HepG2 (cell line): ENCODE data around the gene ZBTB32. TPM values are rescaled to one million over a fixed set of nuclear protein-coding genes. Genes with fewer than 3 reads are reported as not detected.

ENCODE experiments used
- ASH2L ChIP-seq: fragments of 300-600, 200-600 bp; sonication (generic); IDR thresholded peaks from 2 replicates; pipeline ENCODE4 v1.7.0; 2017; ENCODE audit warnings: low read depth, mild to moderate bottlenecking, moderate library complexity, mixed read lengths, low read length; ENCODE audit not compliant: insufficient read length
- ATF4 ChIP-seq, 2 experiments: fragments of 450-650 bp in 1 of 2; sonication (generic) in 1 of 2; formaldehyde crosslinking; IDR thresholded peaks; 2 replicates each; pipeline versions ENCODE4 v1.5.0 to v1.8.0; 2020 to 2022; ENCODE audit warnings: mild to moderate bottlenecking in 1 of 2, missing genetic modification reagents in 1 of 2
- CAMTA2 ChIP-seq: sonication (generic); formaldehyde crosslinking; IDR thresholded peaks from 2 replicates; pipeline ENCODE4 v1.4.0; 2020; ENCODE audit warnings: mild to moderate bottlenecking, missing genetic modification reagents, borderline replicate concordance
- CEBPZ ChIP-seq: IDR thresholded peaks from 2 replicates; pipeline ENCODE4 v1.6.1; 2012; ENCODE audit warnings: low read length, improper control_type of control experiment
- EHMT2 ChIP-seq: fragments of 200-600 bp; sonication (generic); IDR thresholded peaks from 2 replicates; pipeline ENCODE4 v1.7.0; 2017; ENCODE audit warnings: antibody characterized with exemption, low read depth, low read length, borderline replicate concordance
- GATAD2A ChIP-seq: IDR thresholded peaks from 2 replicates; pipeline ENCODE4 v1.6.1; 2016
- ISX ChIP-seq: sonication (generic); formaldehyde crosslinking; conservative IDR thresholded peaks from 2 replicates; pipeline ENCODE4 v1.5.0; 2020; ENCODE audit warnings: missing genetic modification reagents
- KDM4B ChIP-seq: sonication (generic); formaldehyde crosslinking; IDR thresholded peaks from 2 replicates; pipeline ENCODE4 v1.4.0; 2020; ENCODE audit warnings: missing genetic modification reagents
- MAF1 ChIP-seq: sonication (generic); formaldehyde crosslinking; IDR thresholded peaks from 2 replicates; pipeline ENCODE4 v1.5.0; 2020; ENCODE audit warnings: missing genetic modification reagents, borderline replicate concordance
- MIER3 ChIP-seq: IDR thresholded peaks from 2 replicates; pipeline ENCODE4 v1.6.1; 2016; ENCODE audit warnings: missing compliant biosample characterization, borderline replicate concordance
- MTA3 ChIP-seq: sonication (generic); formaldehyde crosslinking; IDR thresholded peaks from 2 replicates; pipeline ENCODE4 v1.4.0; 2020; ENCODE audit warnings: missing genetic modification reagents
- NR2F6 ChIP-seq, 2 experiments: IDR thresholded peaks; 2 replicates each; pipeline ENCODE4 v1.6.1; 2016; ENCODE audit warnings: antibody characterized with exemption in 1 of 2, mild to moderate bottlenecking in 1 of 2
- PBX2 ChIP-seq: IDR thresholded peaks from 2 replicates; pipeline ENCODE4 v1.6.1; 2016; ENCODE audit warnings: control low read depth
- RBAK ChIP-seq: sonication (generic); formaldehyde crosslinking; IDR thresholded peaks from 2 replicates; pipeline ENCODE4 v1.5.1; 2020; ENCODE audit warnings: mild to moderate bottlenecking, missing genetic modification reagents
- SUZ12 ChIP-seq: fragments of 150-350 bp; IDR thresholded peaks from 2 replicates; pipeline ENCODE4 v1.6.1; 2014; ENCODE audit warnings: low read depth, low read length
- ZNF326 ChIP-seq: sonication (generic); formaldehyde crosslinking; IDR thresholded peaks from 2 replicates; pipeline ENCODE4 v1.4.0; 2020; ENCODE audit warnings: missing genetic modification reagents, borderline replicate concordance
- ZNF337 ChIP-seq: sonication (generic); formaldehyde crosslinking; IDR thresholded peaks from 2 replicates; pipeline ENCODE4 v1.5.1; 2020; ENCODE audit warnings: missing genetic modification reagents, low read depth, mild to moderate bottlenecking, borderline replicate concordance
- ZNF597 ChIP-seq: sonication (generic); formaldehyde crosslinking; IDR thresholded peaks from 2 replicates; pipeline ENCODE4 v1.5.0; 2020; ENCODE audit warnings: missing genetic modification reagents
- ZNF615 ChIP-seq: sonication (generic); formaldehyde crosslinking; IDR thresholded peaks from 2 replicates; pipeline ENCODE4 v1.5.0; 2020; ENCODE audit warnings: mild to moderate bottlenecking, missing genetic modification reagents, borderline replicate concordance
- ZSCAN21 ChIP-seq: sonication (generic); formaldehyde crosslinking; IDR thresholded peaks from 2 replicates; pipeline ENCODE4 v1.8.0; 2022; ENCODE audit warnings: mild to moderate bottlenecking, missing genetic modification reagents, moderate library complexity, borderline replicate concordance
- polyA plus RNA-seq, 8 experiments: library from polyadenylated mRNA; depleted of rRNA in 3 of 8; stranded (reverse) in 7 of 8; unstranded in 1 of 8; fragments of >200 nt; fragmentation: Illumina TruSeq in 4 of 8; extraction: Trizol in 4 of 8; gene quantifications; 2 replicates each; pipeline versions ENCODE4 v1.2.1 to v1.2.3, GENCODE V29; 2011 to 2016; ENCODE audit warnings: low read depth in 4 of 8, missing spikeins in 1 of 8, mixed read lengths in 1 of 8; ENCODE audit not compliant: insufficient read depth in 1 of 8
- total RNA-seq, 5 experiments: library from RNA; depleted of rRNA; stranded (reverse); fragments of >200 nt; fragmentation: Illumina TruSeq; extraction: Trizol; gene quantifications; 2 replicates each; pipeline ENCODE4 v1.2.3, GENCODE V29; 2016; ENCODE audit warnings: low read depth in 1 of 5

Gene ZBTB32
- total and polyA plus RNA-seq, 2 of the 13 experiments (the other 11 are each of a cell fraction or from before 2014, with no cell fraction given), result not detected

- no peak for TF ChIP-seq CAMTA2
- TF ChIP-seq GATAD2A, result no peak
- no peak for TF ChIP-seq MTA3 (CRISPR knock-in tag)
- no peak for TF ChIP-seq ZNF615 (CRISPR knock-in tag)
- TF ChIP-seq NR2F6 (IDR thresholded peaks at IDR 0.05), result no peak
- TF ChIP-seq NR2F6 (CRISPR knock-in tag; IDR thresholded peaks at IDR 0.05), result no peak
- TF ChIP-seq ATF4 (CRISPR knock-in tag; IDR thresholded peaks at IDR 0.05), result no peak
- TF ChIP-seq RBAK, result no peak
- TF ChIP-seq MIER3 (CRISPR knock-in tag), result no peak
- no peak for TF ChIP-seq ZNF337 (CRISPR knock-in tag)
- TF ChIP-seq ZNF597 (CRISPR knock-in tag), result no peak
- TF ChIP-seq CEBPZ, result no peak
- TF ChIP-seq ZNF326 (CRISPR knock-in tag), result no peak
- TF ChIP-seq PBX2 (CRISPR knock-in tag), result peak; percentile 76
- TF ChIP-seq ASH2L, result no peak
- TF ChIP-seq KDM4B (CRISPR knock-in tag), result no peak
- no peak for TF ChIP-seq MAF1 (CRISPR knock-in tag)
- no peak for TF ChIP-seq EHMT2
- TF ChIP-seq ISX (CRISPR knock-in tag), result no peak
- no peak for TF ChIP-seq SUZ12
- no peak for TF ChIP-seq ZSCAN21 (CRISPR knock-in tag)
Observed at GRCh38 chr19:35719402-35720162, 15.2 kb downstream of the ZBTB32 start (continued).
